Trophoblast cell (in vitro differentiated cells and primary cell): Measurements from ENCODE around the gene GOT2.

Experiments used
- DNase-seq, 2 donors: peaks; one replicate each; pipeline ENCODE4 v3.0.0-alpha.2; 2016
- H2AFZ ChIP-seq: 2 replicates; pipeline ENCODE4 v1.6.1; 2013; ENCODE audit warnings: low read length, moderate library complexity, mild to moderate bottlenecking; ENCODE audit not compliant: insufficient read depth, poor library complexity
- H2AK5ac ChIP-seq: 2 replicates; pipeline ENCODE4 v1.6.1; 2013; ENCODE audit warnings: mild to moderate bottlenecking, low read length
- H2BK120ac ChIP-seq: 2 replicates; pipeline ENCODE4 v1.6.1; 2013; ENCODE audit warnings: low read length, mild to moderate bottlenecking, moderate library complexity; ENCODE audit not compliant: insufficient read depth, poor library complexity
- H2BK12ac ChIP-seq: 2 replicates; pipeline ENCODE4 v1.6.1; 2013; ENCODE audit warnings: mild to moderate bottlenecking, low read length, moderate library complexity
- H2BK5ac ChIP-seq: 2 replicates; pipeline ENCODE4 v1.6.1; 2013; ENCODE audit warnings: low read length, low read depth, moderate library complexity, mild to moderate bottlenecking; ENCODE audit not compliant: poor library complexity
- H3K14ac ChIP-seq: 2 replicates; pipeline ENCODE4 v1.6.1; 2013; ENCODE audit warnings: mild to moderate bottlenecking, low read length
- H3K18ac ChIP-seq: 2 replicates; pipeline ENCODE4 v1.6.1; 2013; ENCODE audit warnings: mild to moderate bottlenecking, low read length
- H3K23ac ChIP-seq: 2 replicates; pipeline ENCODE4 v1.6.1; 2013; ENCODE audit warnings: low read length
- H3K27ac ChIP-seq: 2 replicates; pipeline ENCODE4 v1.5.1; 2013; ENCODE audit warnings: low read depth, mild to moderate bottlenecking, inconsistent platforms, low read length, moderate library complexity
- H3K27me3 ChIP-seq: 2 replicates; pipeline ENCODE4 v1.6.1; 2013; ENCODE audit warnings: inconsistent platforms, mild to moderate bottlenecking, low read length, moderate library complexity; ENCODE audit not compliant: insufficient read depth
- H3K36me3 ChIP-seq, 2 experiments: 1 replicate in 1 of 2; 2 replicates in 1 of 2; pipeline ENCODE4 v1.6.1; 2013; ENCODE audit warnings: low read length in 2 of 2, mild to moderate bottlenecking in 2 of 2, moderate library complexity in 1 of 2; ENCODE audit not compliant: insufficient read depth in 2 of 2, control insufficient read depth in 1 of 2
- H3K4ac ChIP-seq: 2 replicates; pipeline ENCODE4 v1.6.1; 2013; ENCODE audit warnings: low read depth, mild to moderate bottlenecking, low read length, moderate library complexity
- H3K4me1 ChIP-seq, 2 experiments: 1 replicate in 1 of 2; 2 replicates in 1 of 2; pipeline ENCODE4 v1.6.1; 2013; ENCODE audit warnings: low read length in 2 of 2, mild to moderate bottlenecking in 2 of 2, moderate library complexity in 1 of 2; ENCODE audit not compliant: insufficient read depth in 2 of 2, control insufficient read depth in 1 of 2
- H3K4me2 ChIP-seq: 2 replicates; pipeline ENCODE4 v1.6.1; 2013; ENCODE audit warnings: inconsistent platforms, mild to moderate bottlenecking, low read length, moderate library complexity
- H3K4me3 ChIP-seq: 2 replicates; pipeline ENCODE4 v1.5.1; 2013; ENCODE audit warnings: mild to moderate bottlenecking, low read depth, low read length, inconsistent platforms
- H3K79me1 ChIP-seq: one replicate; pipeline ENCODE4 v1.6.1; 2013; ENCODE audit warnings: low read length
- H3K79me2 ChIP-seq: 2 replicates; pipeline ENCODE4 v1.6.1; 2013; ENCODE audit warnings: low read length, mild to moderate bottlenecking; ENCODE audit not compliant: control insufficient read depth, insufficient read depth, poor library complexity
- H3K9ac ChIP-seq: 2 replicates; pipeline ENCODE4 v1.6.1; 2013; ENCODE audit warnings: mild to moderate bottlenecking, low read length
- H3K9me3 ChIP-seq: 2 replicates; pipeline ENCODE4 v1.6.1; 2013; ENCODE audit warnings: low read depth, mild to moderate bottlenecking, control low read depth, inconsistent platforms, low read length; ENCODE audit not compliant: insufficient read depth
- H4K12ac ChIP-seq: 2 replicates; pipeline ENCODE4 v1.6.1; 2013; ENCODE audit warnings: low read depth, mild to moderate bottlenecking, low read length, moderate library complexity
- H4K8ac ChIP-seq: 2 replicates; pipeline ENCODE4 v1.6.1; 2013; ENCODE audit warnings: low read depth, mild to moderate bottlenecking, low read length, moderate library complexity
- H4K91ac ChIP-seq: one replicate; pipeline ENCODE4 v1.6.1; 2013; ENCODE audit warnings: low read depth, mild to moderate bottlenecking, low read length, moderate library complexity
- WGBS: extraction: QIAGEN DNeasy Blood & Tissue Kit; methylation state at CpG from one replicate; pipeline ENCODE4 v1.1.7; 2013; ENCODE audit warnings: missing lambda C conversion rate; ENCODE audit not compliant: insufficient read length, insufficient coverage; ENCODE audit errors: extremely low coverage; 5-methylcytosine and 5-hydroxymethylcytosine counted together

The GOT2 gene

GRCh38 chr16:58678716-58679115 is 55.4 kb downstream of the GOT2 start:
- no peak overlapping the region for H4K12ac ChIP-seq
- no peak overlapping the region for H2AFZ ChIP-seq
- H3K4me1 ChIP-seq, result peaks cover 5 to 7% of the 10 kb centered on the region in 2 experiments
- H2BK5ac ChIP-seq, result no peak overlapping the region
- no peak overlapping the region for H3K27ac ChIP-seq
- no peak overlapping the region for H2BK12ac ChIP-seq
- peaks cover 2% of the 10 kb centered on the region for H3K79me2 ChIP-seq
- no peak overlapping the region for H2BK120ac ChIP-seq
- no peak overlapping the region for H2AK5ac ChIP-seq
- H3K79me1 ChIP-seq, result no peaks in the 10 kb centered on the region
- H4K91ac ChIP-seq, result no peak overlapping the region
- no CpG with 5 or more reads among the region's 3 CpGs for WGBS
- H3K18ac ChIP-seq, result no peak overlapping the region
- no peak overlapping the region for H3K4ac ChIP-seq
- H3K14ac ChIP-seq, result no peak overlapping the region
- no peak for DNase-seq
- peaks cover 2% of the 10 kb centered on the region for H3K9me3 ChIP-seq
- no peak overlapping the region for H4K8ac ChIP-seq
- H3K27me3 ChIP-seq, result no peaks in the 10 kb centered on the region
- H3K4me3 ChIP-seq, result no peak overlapping the region
- peaks cover 39 to 45% of the 10 kb centered on the region in 2 experiments for H3K36me3 ChIP-seq
- H3K23ac ChIP-seq, result no peak overlapping the region
- H3K9ac ChIP-seq, result no peak overlapping the region
- H3K4me2 ChIP-seq, result no peak overlapping the region

GRCh38 chr16:58678269-58678668 is 55.8 kb downstream of the GOT2 start:
- peaks cover under 1 to 3% of the 10 kb centered on the region in 2 experiments for H3K4me1 ChIP-seq
- H3K36me3 ChIP-seq, result peaks cover 39 to 45% of the 10 kb centered on the region in 2 experiments
- no peak overlapping the region for H2BK12ac ChIP-seq
- no peak overlapping the region for H3K9ac ChIP-seq
- no peak overlapping the region for H3K14ac ChIP-seq
- H4K12ac ChIP-seq, result no peak overlapping the region
- H3K79me1 ChIP-seq, result no peaks in the 10 kb centered on the region
- no peak overlapping the region for H3K4ac ChIP-seq
- H4K91ac ChIP-seq, result no peak overlapping the region
- no peak overlapping the region for H4K8ac ChIP-seq
- no peak overlapping the region for H2BK120ac ChIP-seq
- H3K79me2 ChIP-seq, result no peaks in the 10 kb centered on the region
- H2AFZ ChIP-seq, result no peak overlapping the region
- H2AK5ac ChIP-seq, result no peak overlapping the region
- peaks cover 2% of the 10 kb centered on the region for H3K9me3 ChIP-seq
- no peak overlapping the region for H3K27ac ChIP-seq
- H3K23ac ChIP-seq, result no peak overlapping the region
- no peak for DNase-seq
- H3K4me3 ChIP-seq, result no peak overlapping the region
- WGBS, result no CpG with 5 or more reads among the region's 4 CpGs
- H3K18ac ChIP-seq, result no peak overlapping the region
- no peak overlapping the region for H2BK5ac ChIP-seq
- no peaks in the 10 kb centered on the region for H3K27me3 ChIP-seq
- no peak overlapping the region for H3K4me2 ChIP-seq

- Histone ChIP-seq H3K23ac (no peak overlapping the region), H3K79me2 (no peaks in the 10 kb centered on the region), H3K9ac (no peak overlapping the region), H2BK120ac (no peak overlapping the region), H3K4me3 (no peak overlapping the region), H4K8ac (no peak overlapping the region), H4K91ac (no peak overlapping the region), H4K12ac (no peak overlapping the region), H3K18ac (no peak overlapping the region), H3K4ac (no peak overlapping the region), H2BK5ac (no peak overlapping the region), H2AK5ac (no peak overlapping the region), H3K36me3 (peaks cover 48 to 58% of the 10 kb centered on the region in 2 experiments), H3K9me3 (peaks cover 2% of the 10 kb centered on the region), H2BK12ac (no peak overlapping the region), H3K4me1 (no peaks in the 10 kb centered on the region), H3K27me3 (no peaks in the 10 kb centered on the region), H3K4me2 (no peak overlapping the region), H3K14ac (no peak overlapping the region), H3K79me1 (no peaks in the 10 kb centered on the region), H2AFZ (no peak overlapping the region), H3K27ac (no peak overlapping the region)
- DNase-seq, result no peak
- no CpG with 5 or more reads among the region's 18 CpGs for WGBS
Observed at GRCh38 chr16:58670946-58671583, 63.1 kb downstream of the GOT2 start.

GRCh38 chr16:58670177-58670576 is 63.9 kb downstream of the GOT2 start:
- no peak for DNase-seq
- Histone ChIP-seq H3K9ac (no peak overlapping the region), H3K79me2 (no peaks in the 10 kb centered on the region), H3K4me2 (no peak overlapping the region), H2BK12ac (no peak overlapping the region), H4K91ac (no peak overlapping the region), H2BK5ac (no peak overlapping the region), H3K27me3 (no peaks in the 10 kb centered on the region), H3K23ac (no peak overlapping the region), H3K36me3 (peaks cover 41 to 53% of the 10 kb centered on the region in 2 experiments), H4K8ac (no peak overlapping the region), H3K27ac (no peak overlapping the region), H3K4me3 (no peak overlapping the region), H4K12ac (no peak overlapping the region), H3K79me1 (no peaks in the 10 kb centered on the region), H2AFZ (no peak overlapping the region), H3K14ac (no peak overlapping the region), H2BK120ac (no peak overlapping the region), H3K4me1 (no peaks in the 10 kb centered on the region), H2AK5ac (no peak overlapping the region), H3K4ac (no peak overlapping the region), H3K18ac (no peak overlapping the region), H3K9me3 (peaks cover 2% of the 10 kb centered on the region)
